ENCODE measurements around the gene CYP27A1. TPM values are rescaled to one million over a fixed set of nuclear protein-coding genes. Genes with fewer than 3 reads are reported as not detected.

The CYP27A1 gene
- 3.4 TPM for total RNA-seq

DNA sequence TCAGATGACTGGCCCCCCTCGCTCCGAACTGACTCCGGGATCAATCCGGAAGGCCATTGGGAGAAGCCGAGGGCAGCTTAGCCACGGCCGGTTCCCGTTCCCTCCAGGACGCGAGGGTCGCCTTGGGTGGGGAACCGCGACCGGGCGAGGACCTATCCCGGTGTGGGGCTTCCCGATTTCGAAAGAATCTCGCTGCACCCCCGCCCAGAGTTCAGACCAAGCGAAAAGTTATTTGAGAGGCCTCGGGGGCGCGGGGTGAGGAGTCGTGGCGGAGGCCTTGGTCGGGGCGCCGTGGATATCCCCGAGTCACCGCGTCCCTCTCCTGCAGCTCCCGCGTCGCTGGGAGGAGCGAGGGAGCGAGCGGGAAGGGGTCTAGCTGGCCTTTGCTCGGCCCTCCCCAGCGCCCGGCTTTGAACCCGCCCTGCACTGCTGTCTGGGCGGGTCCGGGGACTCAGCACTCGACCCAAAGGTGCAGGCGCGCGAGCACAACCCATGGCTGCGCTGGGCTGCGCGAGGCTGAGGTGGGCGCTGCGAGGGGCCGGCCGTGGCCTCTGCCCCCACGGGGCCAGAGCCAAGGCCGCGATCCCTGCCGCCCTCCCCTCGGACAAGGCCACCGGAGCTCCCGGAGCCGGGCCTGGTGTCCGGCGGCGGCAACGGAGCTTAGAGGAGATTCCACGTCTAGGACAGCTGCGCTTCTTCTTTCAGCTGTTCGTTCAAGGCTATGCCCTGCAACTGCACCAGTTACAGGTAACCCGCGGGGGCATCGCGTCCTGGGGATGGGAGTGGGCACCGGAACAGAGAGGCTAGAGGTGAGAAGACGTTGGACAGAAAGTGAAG, at the start of gene CYP27A1:
Gene CYP27A1 (plus strand): TSS at position 457 of the 837 bp plus-strand sequence. CDS start 36 bp downstream, at position 493.

DNA sequence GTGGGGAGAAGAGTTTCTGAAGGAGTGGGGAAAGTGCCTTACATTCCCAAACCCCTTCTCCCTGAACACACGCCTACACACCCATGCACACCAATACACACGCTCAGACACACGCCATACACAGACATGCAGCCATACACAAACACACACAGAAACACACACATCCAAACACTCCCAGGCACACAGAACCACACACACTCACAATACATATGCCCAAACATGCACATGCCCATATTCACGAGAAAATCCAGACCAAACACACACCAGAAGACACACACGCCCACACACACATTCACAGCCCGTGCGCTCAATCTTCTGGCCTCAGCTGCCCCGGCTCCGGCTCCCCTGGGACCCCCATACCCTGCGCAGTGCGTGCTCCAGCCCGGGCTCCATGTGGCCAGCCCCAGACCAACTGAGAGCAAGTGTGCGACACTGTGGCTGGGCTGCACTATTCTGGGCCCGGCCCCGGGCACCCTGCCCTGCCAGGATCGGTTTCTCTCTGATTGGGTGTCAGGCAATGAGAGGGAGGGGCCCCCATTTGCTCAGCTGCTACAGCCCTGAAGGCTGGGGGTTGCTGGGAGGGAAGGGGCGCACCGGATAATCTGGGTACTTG, 49.5 kb downstream of the CYP27A1 start, which contains the start of gene PRKAG3:
Gene PRKAG3 (minus strand): TSS at position 426 of the 613 bp plus-strand sequence.

DNA sequence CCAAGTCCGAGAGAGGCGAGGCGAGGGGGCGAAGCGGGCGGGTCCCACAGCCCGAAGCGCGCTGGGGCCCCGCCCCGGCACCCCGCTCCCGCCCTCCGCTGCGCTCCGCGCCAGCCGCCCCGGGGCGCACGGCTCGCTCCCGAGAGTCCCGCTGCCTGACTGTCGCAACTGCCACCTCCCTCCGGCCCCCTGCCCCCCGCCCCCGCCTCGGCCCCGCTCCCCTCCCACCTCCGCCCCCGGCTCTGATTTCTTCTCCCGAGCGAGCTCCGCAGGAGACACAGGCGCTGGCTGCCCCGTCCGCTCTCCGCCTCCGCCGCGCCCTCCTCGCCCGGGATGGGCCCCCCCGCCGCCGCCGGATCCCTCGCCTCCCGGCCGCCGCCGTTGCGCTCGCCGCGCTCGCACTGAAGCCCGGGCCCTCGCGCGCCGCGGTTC, 77.6 kb downstream of the CYP27A1 start, which contains the start of gene WNT6:
Gene WNT6 (plus strand): TSS at position 250 of the 432 bp plus-strand sequence. CDS start 233 bp downstream, outside the sequence.

Other genes with a start within 250 kb of the CYP27A1 start
- gene USP37, start 213.8 kb upstream of the CYP27A1 start, total RNA-seq = 43.8 TPM
- gene CNOT9, start 213.3 kb upstream of the CYP27A1 start, total RNA-seq = 53.8 TPM
- 2.2 TPM for gene PLCD4, start 174.2 kb upstream of the CYP27A1 start, total RNA-seq
- 31.0 TPM for gene ZNF142, start 122.5 kb upstream of the CYP27A1 start, total RNA-seq
- gene BCS1L, start 122.5 kb upstream of the CYP27A1 start, total RNA-seq = 30.4 TPM
- 25.0 TPM for gene RNF25, start 110.1 kb upstream of the CYP27A1 start, total RNA-seq
- gene STK36, start 110.1 kb upstream of the CYP27A1 start, total RNA-seq = 77.0 TPM
- gene TTLL4, start 71.3 kb upstream of the CYP27A1 start, total RNA-seq = 21.9 TPM
- gene PRKAG3, start 49.7 kb downstream of the CYP27A1 start, total RNA-seq = not detected
- gene WNT6, start 77.7 kb downstream of the CYP27A1 start, total RNA-seq = not detected
- gene WNT10A, start 98.7 kb downstream of the CYP27A1 start, total RNA-seq = not detected
- 11.9 TPM for gene CDK5R2, start 177.5 kb downstream of the CYP27A1 start, total RNA-seq
- gene FEV, start 203.0 kb downstream of the CYP27A1 start, total RNA-seq = not detected
- not detected for gene CRYBA2, start 211.3 kb downstream of the CYP27A1 start, total RNA-seq